OCI-LY7 (cell line): ENCODE measurements around the gene NSUN7. TPM values are rescaled to one million over a fixed set of nuclear protein-coding genes. Genes with fewer than 3 reads are reported as not detected.

Source experiments
- BruUV-seq: library from RNA; stranded (reverse); fragments of 400-500 nt; replicated peaks from 2 replicates; lab custom pipeline; 2021; lab: Mats Ljungman, UMichigan
- CTCF ChIA-PET: fragments of 300-600 bp; sonication (Branson Sonifier 250); formaldehyde crosslinking; loops from one replicate; lab custom pipeline; 2022; ENCODE audit warnings: antibody characterized with exemption; ENCODE audit not compliant: unreplicated experiment; lab: Charles Lee
- POLR2A ChIA-PET: fragments of 300-600 bp; sonication (Branson Sonifier 250); formaldehyde crosslinking; loops from one replicate; lab custom pipeline; 2022; ENCODE audit warnings: antibody characterized with exemption; lab: Charles Lee
- DNase-seq: peaks from one replicate; pipeline ENCODE4 v3.0.0-alpha.2; 2015; ENCODE audit warnings: low spot score
- H2AFZ ChIP-seq: fragments of 200-600 bp; sonication (generic), shearing (Covaris generic); 2 replicates; pipeline ENCODE4 v1.6.1; 2014; ENCODE audit warnings: mild to moderate bottlenecking, antibody characterized with exemption, low read length, moderate library complexity
- H3K27ac ChIP-seq: fragments of 200-600 bp; sonication (generic); 2 replicates; pipeline ENCODE4 v1.5.1; 2014; ENCODE audit warnings: mixed run types, low read depth, mild to moderate bottlenecking, moderate library complexity, low read length, inconsistent platforms; ENCODE audit not compliant: poor library complexity, severe bottlenecking
- H3K36me3 ChIP-seq: fragments of 200-600 bp; sonication (generic); 2 replicates; pipeline ENCODE4 v1.6.1; 2014; ENCODE audit warnings: mild to moderate bottlenecking, antibody characterized with exemption, low read length, moderate library complexity, mixed read lengths; ENCODE audit not compliant: insufficient read depth
- H3K4me1 ChIP-seq: fragments of 200-600 bp; sonication (generic); 2 replicates; pipeline ENCODE4 v1.5.1; 2014; ENCODE audit warnings: mild to moderate bottlenecking, low read length; ENCODE audit not compliant: insufficient read depth, poor library complexity, severe bottlenecking
- H3K4me2 ChIP-seq: fragments of 200-600 bp; sonication (generic); 2 replicates; pipeline ENCODE4 v1.6.1; 2014; ENCODE audit warnings: mild to moderate bottlenecking, low read length
- H3K4me3 ChIP-seq: fragments of 200-600 bp; sonication (generic); 2 replicates; pipeline ENCODE4 v1.5.1; 2014; ENCODE audit warnings: mild to moderate bottlenecking, low read depth, low read length; ENCODE audit not compliant: poor library complexity, severe bottlenecking
- H3K79me2 ChIP-seq: fragments of 200-600 bp; sonication (generic); 2 replicates; pipeline ENCODE4 v1.6.1; 2016; ENCODE audit warnings: low read depth, mild to moderate bottlenecking, low read length, moderate library complexity, mixed read lengths; ENCODE audit not compliant: insufficient read depth
- H3K9me2 ChIP-seq: fragments of 200-600 bp; sonication (generic); 2 replicates; pipeline ENCODE4 v1.6.1; 2016; ENCODE audit warnings: mild to moderate bottlenecking, low read length, mixed read lengths; ENCODE audit not compliant: insufficient read depth
- H3K9me3 ChIP-seq: fragments of 200-600 bp; sonication (generic); 2 replicates; pipeline ENCODE4 v1.6.1; 2014; ENCODE audit warnings: mild to moderate bottlenecking, mixed run types, low read length, mixed read lengths
- H4K20me1 ChIP-seq: fragments of 200-600 bp; sonication (generic); 2 replicates; pipeline ENCODE4 v1.6.1; 2014; ENCODE audit warnings: mild to moderate bottlenecking, antibody characterized with exemption, low read length, moderate library complexity, mixed read lengths; ENCODE audit not compliant: insufficient read depth
- EZH2phosphoT487 ChIP-seq: fragments of 200-600 bp; sonication (generic); IDR thresholded peaks from 2 replicates; pipeline ENCODE4 v1.6.1; 2018; ENCODE audit warnings: low read depth, borderline replicate concordance, mild to moderate bottlenecking, mixed run types, antibody characterized with exemption, low read length, moderate library complexity, mixed read lengths
- intact Hi-C: fragments of 100-400 bp; cut with micrococcal nuclease; formaldehyde crosslinking; loops from one replicate; pipeline ENCODE4 v1.10.0; 2022; ENCODE audit not compliant: unreplicated experiment
- total RNA-seq, 2 experiments: library from RNA; depleted of rRNA in 1 of 2; stranded (reverse); fragments of >200 nt in 1 of 2; shearing (Covaris generic) in 1 of 2; gene quantifications; 2 replicates each; pipeline ENCODE4 v1.2.3, GENCODE V29; 2014 to 2022
- TF ChIP-seq, protein P1 (sequence below): fragments of 200-600 bp; sonication (generic); conservative IDR thresholded peaks from 2 replicates; pipeline ENCODE4 v1.5.1; 2014; ENCODE audit warnings: mild to moderate bottlenecking, antibody characterized with exemption, low read length, moderate library complexity, mixed read lengths

NSUN7 gene
- total RNA-seq, 2 experiments from 2014 or later = 0.13 TPM; not detected in 1

DNA sequence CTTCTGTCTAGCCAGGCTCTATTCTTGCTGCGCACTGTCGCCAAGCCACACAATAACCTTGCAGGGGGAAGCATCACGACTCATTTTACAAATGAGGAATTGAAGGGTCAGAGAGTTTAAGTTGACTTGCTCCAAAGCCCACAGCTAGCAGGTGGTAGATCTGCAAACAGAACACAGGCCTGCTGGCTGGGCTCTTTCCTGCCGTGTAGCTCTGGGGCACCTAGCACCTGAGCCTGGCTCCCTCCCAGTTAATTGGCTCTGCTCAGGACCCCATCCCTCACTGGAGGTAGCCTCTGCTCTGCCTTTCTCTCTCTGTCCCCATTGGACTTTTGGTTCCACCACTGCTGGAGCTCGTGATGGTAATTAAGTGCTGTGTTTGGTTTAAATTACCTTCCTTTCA lies 98.5 kb downstream of the NSUN7 start:
- Histone ChIP-seq H3K36me3 (no peaks in the 10 kb centered on the region), H3K79me2 (no peaks in the 10 kb centered on the region), H3K4me3 (no peak overlapping the region), H3K9me3 (no peaks in the 10 kb centered on the region), H3K27ac (no peak overlapping the region), H3K9me2 (no peaks in the 10 kb centered on the region), H3K4me1 (no peaks in the 10 kb centered on the region), H2AFZ (no peak overlapping the region), H3K4me2 (no peak overlapping the region), H4K20me1 (no peaks in the 10 kb centered on the region)
- ChIA-PET CTCF (no interaction called here), POLR2A (interaction anchor here (1.2 kb wide), 1 partner anchor 10 kb away, joined by 3 read pairs; no protein-coding TSS in a partner anchor)
- no peak for DNase-seq
- BruUV-seq = no TSS peak
- TF ChIP-seq, protein P1, sequence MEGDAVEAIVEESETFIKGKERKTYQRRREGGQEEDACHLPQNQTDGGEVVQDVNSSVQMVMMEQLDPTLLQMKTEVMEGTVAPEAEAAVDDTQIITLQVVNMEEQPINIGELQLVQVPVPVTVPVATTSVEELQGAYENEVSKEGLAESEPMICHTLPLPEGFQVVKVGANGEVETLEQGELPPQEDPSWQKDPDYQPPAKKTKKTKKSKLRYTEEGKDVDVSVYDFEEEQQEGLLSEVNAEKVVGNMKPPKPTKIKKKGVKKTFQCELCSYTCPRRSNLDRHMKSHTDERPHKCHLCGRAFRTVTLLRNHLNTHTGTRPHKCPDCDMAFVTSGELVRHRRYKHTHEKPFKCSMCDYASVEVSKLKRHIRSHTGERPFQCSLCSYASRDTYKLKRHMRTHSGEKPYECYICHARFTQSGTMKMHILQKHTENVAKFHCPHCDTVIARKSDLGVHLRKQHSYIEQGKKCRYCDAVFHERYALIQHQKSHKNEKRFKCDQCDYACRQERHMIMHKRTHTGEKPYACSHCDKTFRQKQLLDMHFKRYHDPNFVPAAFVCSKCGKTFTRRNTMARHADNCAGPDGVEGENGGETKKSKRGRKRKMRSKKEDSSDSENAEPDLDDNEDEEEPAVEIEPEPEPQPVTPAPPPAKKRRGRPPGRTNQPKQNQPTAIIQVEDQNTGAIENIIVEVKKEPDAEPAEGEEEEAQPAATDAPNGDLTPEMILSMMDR = no peak
- TF ChIP-seq EZH2phosphoT487 = no peak
- intact Hi-C loops = no loop called here

DNA sequence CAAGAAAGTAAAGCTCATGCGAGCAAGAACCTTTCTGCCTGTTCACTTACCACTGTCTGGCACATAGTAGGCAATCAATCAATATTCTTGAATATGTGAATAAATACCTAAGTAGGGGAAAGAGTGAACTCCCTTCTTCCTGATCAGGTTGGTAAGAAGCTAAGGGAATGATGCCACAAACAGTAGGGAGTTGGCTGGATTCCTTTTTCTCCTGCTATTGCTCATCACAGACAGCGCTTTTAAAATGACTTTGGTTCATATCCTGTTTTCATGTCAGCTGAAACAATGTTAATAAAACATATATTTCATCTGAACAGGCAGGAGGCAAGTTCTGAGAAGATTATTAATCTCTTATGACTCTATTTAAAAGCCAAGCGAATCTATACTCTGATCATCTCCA lies 99.2 kb downstream of the NSUN7 start:
- Histone ChIP-seq H2AFZ (no peak overlapping the region), H3K36me3 (no peaks in the 10 kb centered on the region), H4K20me1 (no peaks in the 10 kb centered on the region), H3K4me3 (no peak overlapping the region), H3K9me2 (no peaks in the 10 kb centered on the region), H3K79me2 (no peaks in the 10 kb centered on the region), H3K4me2 (no peak overlapping the region), H3K4me1 (no peaks in the 10 kb centered on the region), H3K9me3 (no peaks in the 10 kb centered on the region), H3K27ac (no peak overlapping the region)
- no peak for DNase-seq
- ChIA-PET POLR2A (interaction anchor here (0.6 to 1.2 kb wide), 5 partner anchors 8 to 764 kb away, joined by 3 to 6 read pairs (median 4); no protein-coding TSS in a partner anchor), CTCF (no interaction called here)
- TF ChIP-seq EZH2phosphoT487 = no peak
- TF ChIP-seq, protein P1 = no peak
- intact Hi-C loops = no loop called here
- no TSS peak for BruUV-seq

GRCh38 chr4:40850496-40850895 lies 100.7 kb downstream of the NSUN7 start:
- Histone ChIP-seq H3K4me3 (no peak overlapping the region), H2AFZ (no peak overlapping the region), H3K9me3 (no peaks in the 10 kb centered on the region), H3K4me1 (no peaks in the 10 kb centered on the region), H3K27ac (no peak overlapping the region), H3K4me2 (no peak overlapping the region), H3K79me2 (no peaks in the 10 kb centered on the region), H4K20me1 (no peaks in the 10 kb centered on the region), H3K9me2 (no peaks in the 10 kb centered on the region), H3K36me3 (no peaks in the 10 kb centered on the region)
- ChIA-PET CTCF (no interaction called here), POLR2A (no interaction called here)
- no peak for TF ChIP-seq EZH2phosphoT487
- TF ChIP-seq, protein P1 = no peak
- no peak for DNase-seq
- intact Hi-C loops = no loop called here
- BruUV-seq = no TSS peak
